T-helper 2 cell treated with Interferon-gamma antibody and Interleukin-4, amounts not matched to agents 5 μg/mL and 100 μg/mL, for 36 hours (primary cell): ENCODE measurements around the gene TPPP2.

Experiments
- DNase-seq: peaks from one replicate; pipeline ENCODE4 v3.0.0; 2021; ENCODE audit warnings: low spot score
- H3K27ac Mint-ChIP-seq: one replicate; pipeline ENCODE4 v1.8.0; 2021; ENCODE audit warnings: mild to moderate bottlenecking, mixed read lengths
- H3K27me3 Mint-ChIP-seq: one replicate; pipeline ENCODE4 v1.8.0; 2021; ENCODE audit warnings: low read depth, mixed read lengths
- H3K36me3 Mint-ChIP-seq: one replicate; pipeline ENCODE4 v1.8.0; 2021; ENCODE audit warnings: low read depth, mixed read lengths
- H3K4me1 Mint-ChIP-seq: one replicate; pipeline ENCODE4 v1.8.0; 2021; ENCODE audit warnings: low read depth, mixed read lengths
- H3K4me3 Mint-ChIP-seq: one replicate; pipeline ENCODE4 v1.8.0; 2022; ENCODE audit warnings: mild to moderate bottlenecking, moderate library complexity, mixed read lengths
- H3K9me3 Mint-ChIP-seq: one replicate; pipeline ENCODE4 v1.8.0; 2021; ENCODE audit warnings: mixed read lengths

TPPP2 gene

GRCh38 chr14:21078726-21079125 lies 48.7 kb downstream of the TPPP2 start:
- no peak overlapping the region for H3K4me3 Mint-ChIP-seq
- H3K9me3 Mint-ChIP-seq: no peaks in the 10 kb centered on the region
- H3K27ac Mint-ChIP-seq: no peak overlapping the region
- peaks cover 6% of the 10 kb centered on the region for H3K27me3 Mint-ChIP-seq
- no peaks in the 10 kb centered on the region for H3K36me3 Mint-ChIP-seq
- no peak for DNase-seq
- H3K4me1 Mint-ChIP-seq: no peaks in the 10 kb centered on the region

DNA sequence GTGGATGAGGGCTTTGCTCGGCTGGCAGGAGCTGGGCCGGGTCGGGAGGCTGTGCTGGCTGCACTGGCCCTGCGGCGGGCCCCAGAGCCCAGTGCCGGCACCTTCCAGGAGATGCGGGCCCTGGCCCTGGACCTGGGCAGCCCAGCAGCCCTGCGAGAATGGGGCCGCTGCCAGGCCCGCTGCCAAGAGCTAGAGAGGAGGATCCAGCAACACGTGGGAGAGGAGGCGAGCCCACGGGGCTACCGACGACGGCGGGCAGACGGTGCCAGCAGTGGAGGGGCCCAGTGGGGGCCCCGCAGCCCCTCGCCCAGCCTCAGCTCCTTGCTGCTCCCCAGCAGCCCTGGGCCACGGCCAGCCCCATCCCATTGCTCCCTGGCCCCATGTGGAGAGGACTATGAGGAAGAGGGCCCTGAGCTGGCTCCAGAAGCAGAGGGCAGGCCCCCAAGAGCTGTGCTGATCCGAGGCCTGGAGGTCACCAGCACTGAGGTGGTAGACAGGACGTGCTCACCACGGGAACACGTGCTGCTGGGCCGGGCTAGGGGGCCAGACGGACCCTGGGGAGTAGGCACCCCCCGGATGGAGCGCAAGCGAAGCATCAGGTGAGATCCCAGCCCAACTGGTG lies 51.6 kb downstream of the TPPP2 start:
- no peak overlapping the region for H3K4me3 Mint-ChIP-seq
- no peaks in the 10 kb centered on the region for H3K27me3 Mint-ChIP-seq
- H3K9me3 Mint-ChIP-seq: no peaks in the 10 kb centered on the region
- H3K4me1 Mint-ChIP-seq: peaks cover 5% of the 10 kb centered on the region
- no peak overlapping the region for H3K27ac Mint-ChIP-seq
- H3K36me3 Mint-ChIP-seq: no peaks in the 10 kb centered on the region
- no peak for DNase-seq
